HepG2 (cell line): ENCODE measurements around the gene TNFAIP2. TPM values are rescaled to one million over a fixed set of nuclear protein-coding genes. Genes with fewer than 3 reads are reported as not detected.

ENCODE experiments used
- ATAC-seq: fragments of 200-7000 bp; cut with Tn5 transposase; 3 replicates; pipeline ENCODE4 v1.9.1; 2020; ENCODE audit warnings: mild to moderate bottlenecking, moderate library complexity
- BruUV-seq: library from RNA; stranded (reverse); fragments of 400-500 nt; replicated peaks from 2 replicates; lab custom pipeline; 2021; lab: Mats Ljungman, UMichigan
- CTCF ChIA-PET: fragments of 300-600 bp; formaldehyde crosslinking; extraction: SDS; loops from one replicate; lab custom pipeline; 2021; ENCODE audit warnings: low total read pairs, inconsistent platforms, low intra/inter-chr PET ratio; lab: Yijun Ruan, JAX
- POLR2A ChIA-PET: fragments of 350-600 bp; sonication (Branson Sonifier 250); formaldehyde crosslinking; loops from one replicate; lab custom pipeline; 2020; ENCODE audit warnings: antibody characterized with exemption, inconsistent platforms; lab: Yijun Ruan, JAX
- DNase-seq: peaks from one replicate; pipeline ENCODE4 v3.0.0-alpha.2; 2015; ENCODE audit warnings: low spot score
- FAIRE-seq: peaks from 3 replicates; lab custom pipeline; 2011; peaks lifted over from hg19 to GRCh38; lab: Jason Lieb, UNC
- H2AFZ ChIP-seq: one replicate; pipeline ENCODE4 v1.6.1; 2011; ENCODE audit warnings: low read length, inconsistent platforms
- H3K27ac ChIP-seq: fragments of 300-600 bp; 3 replicates; pipeline ENCODE4 v1.8.0; 2011; ENCODE audit warnings: mixed run types, mild to moderate bottlenecking, mixed read lengths, low read length, inconsistent platforms; ENCODE audit not compliant: insufficient read depth; ENCODE audit errors: extremely low read length
- H3K27me3 ChIP-seq, 2 experiments: fragments of 200-600 bp in 1 of 2; 2 replicates in 1 of 2; 3 replicates in 1 of 2; pipeline versions ENCODE4 v1.6.0 to v1.8.0; 2011; ENCODE audit warnings: low read length in 2 of 2, mild to moderate bottlenecking in 2 of 2, moderate library complexity in 2 of 2, inconsistent platforms in 1 of 2; ENCODE audit not compliant: insufficient read depth in 2 of 2, control insufficient read depth in 1 of 2
- H3K36me3 ChIP-seq, 2 experiments: fragments of 200-600 bp in 1 of 2; replicated peaks in 1 of 2; 2 replicates in 1 of 2; 3 replicates in 1 of 2; pipeline versions ENCODE4 v1.5.1 to v1.8.0; 2011; ENCODE audit warnings: low read length in 2 of 2, inconsistent platforms in 1 of 2; ENCODE audit not compliant: insufficient read depth in 2 of 2, control insufficient read depth in 1 of 2
- H3K4me1 ChIP-seq: 2 replicates; pipeline ENCODE4 v1.5.1; 2012; ENCODE audit warnings: low read length, inconsistent platforms; ENCODE audit not compliant: insufficient read depth
- H3K4me2 ChIP-seq: 2 replicates; pipeline ENCODE4 v1.6.0; 2011; ENCODE audit warnings: low read depth, low read length, inconsistent platforms
- H3K4me3 ChIP-seq, 3 experiments: fragments of 200-600 bp in 1 of 3; sonication (generic), shearing (Covaris generic) in 1 of 3; replicated peaks in 1 of 3; 2 replicates each; pipeline ENCODE4 v1.5.1; 2011 to 2016; ENCODE audit warnings: low read length in 3 of 3, inconsistent platforms in 2 of 3, low read depth in 2 of 3, mild to moderate bottlenecking in 2 of 3, control low read depth in 1 of 3, mixed read lengths in 1 of 3; ENCODE audit not compliant: insufficient read depth in 1 of 3
- H3K79me2 ChIP-seq: one replicate; pipeline ENCODE4 v1.6.1; 2011; ENCODE audit warnings: low read length, inconsistent platforms; ENCODE audit not compliant: insufficient read depth
- H3K9ac ChIP-seq: 2 replicates; pipeline ENCODE4 v1.6.0; 2011; ENCODE audit warnings: mild to moderate bottlenecking, low read depth, low read length, inconsistent platforms; ENCODE audit not compliant: insufficient read depth
- H3K9me3 ChIP-seq: 2 replicates; pipeline ENCODE4 v1.5.1; 2012; ENCODE audit warnings: mild to moderate bottlenecking, low read length
- H4K20me1 ChIP-seq: 2 replicates; pipeline ENCODE4 v1.6.0; 2011; ENCODE audit warnings: inconsistent platforms, mild to moderate bottlenecking, low read length, moderate library complexity; ENCODE audit not compliant: insufficient read depth
- CEBPG ChIP-seq: IDR thresholded peaks from 2 replicates; pipeline ENCODE4 v1.6.1; 2016
- CREBL2 ChIP-seq: sonication (generic); formaldehyde crosslinking; IDR thresholded peaks from 2 replicates; pipeline ENCODE4 v1.8.1; 2023; ENCODE audit warnings: missing genetic modification reagents, mild to moderate bottlenecking, borderline replicate concordance
- HOXA5 ChIP-seq: sonication (generic); formaldehyde crosslinking; IDR thresholded peaks from 2 replicates; pipeline ENCODE4 v1.4.0; 2020; ENCODE audit warnings: missing genetic modification reagents
- NFKBIZ ChIP-seq: IDR thresholded peaks from 2 replicates; pipeline ENCODE4 v1.6.1; 2018; ENCODE audit warnings: missing genetic modification reagents, missing compliant biosample characterization
- RNF219 ChIP-seq: sonication (generic); formaldehyde crosslinking; IDR thresholded peaks from 2 replicates; pipeline ENCODE4 v1.5.0; 2020; ENCODE audit warnings: mild to moderate bottlenecking, missing genetic modification reagents
- SAFB2 ChIP-seq: sonication (generic); formaldehyde crosslinking; IDR thresholded peaks from 2 replicates; pipeline ENCODE4 v1.5.1; 2020; ENCODE audit warnings: missing genetic modification reagents, low read depth, mild to moderate bottlenecking, borderline replicate concordance
- USF2 ChIP-seq, 2 experiments: sonication (generic) in 1 of 2; formaldehyde crosslinking in 1 of 2; IDR thresholded peaks; 2 replicates each; pipeline versions ENCODE4 v1.5.1 to v1.6.1; 2011 to 2020; ENCODE audit warnings: borderline replicate concordance in 1 of 2, low read depth in 1 of 2, low read length in 1 of 2, mild to moderate bottlenecking in 1 of 2, missing genetic modification reagents in 1 of 2, moderate library complexity in 1 of 2
- ZBTB25 ChIP-seq: IDR thresholded peaks from 2 replicates; pipeline ENCODE4 v1.6.1; 2018; ENCODE audit warnings: missing genetic modification reagents
- ZFP82 ChIP-seq: sonication (generic); formaldehyde crosslinking; IDR thresholded peaks from 2 replicates; pipeline ENCODE4 v1.5.1; 2020; ENCODE audit warnings: mild to moderate bottlenecking, missing genetic modification reagents, borderline replicate concordance
- ZNF264 ChIP-seq: sonication (generic); formaldehyde crosslinking; IDR thresholded peaks from 2 replicates; pipeline ENCODE4 v1.4.0; 2020; ENCODE audit warnings: missing genetic modification reagents
- ZNF7 ChIP-seq: IDR thresholded peaks from 2 replicates; pipeline ENCODE4 v1.6.1; 2016; ENCODE audit warnings: missing biosample characterization, missing genetic modification reagents
- WGBS: methylation state at CpG from one replicate; pipeline ENCODE4 v1.1.6; 2017; ENCODE audit warnings: low lambda C conversion rate; 5-methylcytosine and 5-hydroxymethylcytosine counted together
- in situ Hi-C: cut with HindIII; loops from 2 replicates; pipeline ENCODE4 v1.10.0; 2017; ENCODE audit warnings: low pct_unique_long_range_greater_than_20kb; ENCODE audit not compliant: extremely low pct_ligation_motif_present
- intact Hi-C: fragments of 100-400 bp; cut with micrococcal nuclease; formaldehyde crosslinking; loops from one replicate; pipeline ENCODE4 v1.10.0; 2022; ENCODE audit not compliant: unreplicated experiment
- polyA plus RNA-seq, 8 experiments: library from polyadenylated mRNA; depleted of rRNA in 3 of 8; stranded (reverse) in 7 of 8; unstranded in 1 of 8; fragments of >200 nt; fragmentation: Illumina TruSeq in 4 of 8; extraction: Trizol in 4 of 8; gene quantifications; 2 replicates each; pipeline versions ENCODE4 v1.2.1 to v1.2.3, GENCODE V29; 2011 to 2016; ENCODE audit warnings: low read depth in 4 of 8, missing spikeins in 1 of 8, mixed read lengths in 1 of 8; ENCODE audit not compliant: insufficient read depth in 1 of 8
- total RNA-seq, 5 experiments: library from RNA; depleted of rRNA; stranded (reverse); fragments of >200 nt; fragmentation: Illumina TruSeq; extraction: Trizol; gene quantifications; 2 replicates each; pipeline ENCODE4 v1.2.3, GENCODE V29; 2016; ENCODE audit warnings: low read depth in 1 of 5

The TNFAIP2 gene
- total and polyA plus RNA-seq, 2 of the 13 experiments (the other 11 are each of a cell fraction or from before 2014, with no cell fraction given): 0.46 to 1.5 TPM

- H3K79me2 ChIP-seq: no peaks in the 10 kb centered on the region
- DNase-seq (no peak), FAIRE-seq (no peak)
- BruUV-seq: no TSS peak
- H3K4me1 ChIP-seq: peaks cover 18% of the 10 kb centered on the region
- POLR2A ChIA-PET: interaction anchor here (1.4 kb wide), 1 partner anchor 101 kb away, joined by 4 read pairs; no protein-coding TSS in a partner anchor
- in situ Hi-C loops (no loop called here), intact Hi-C loops (no loop called here)
- no peak overlapping the region for H3K27ac ChIP-seq
- no peaks in the 10 kb centered on the region for H4K20me1 ChIP-seq
- CTCF ChIA-PET: no interaction called here
- H3K36me3 ChIP-seq: no peaks in the 10 kb centered on the region
- no peaks in the 10 kb centered on the region for H3K9me3 ChIP-seq
- no peak overlapping the region for H3K9ac ChIP-seq
- whole genome bisulfite sequencing: 20% methylated on average over 4 of the region's 5 CpGs
- H3K27me3 ChIP-seq: peaks cover 1 to 42% of the 10 kb centered on the region in 2 experiments; a peak in 2 of 5 replicates
- no peak for TF ChIP-seq ZBTB25
- TF ChIP-seq, all 625 proteins: peak for 0
- no peak overlapping the region for H2AFZ ChIP-seq
- no peak for ATAC-seq
- H3K4me3 ChIP-seq: no peak overlapping the region
- H3K4me2 ChIP-seq: no peak overlapping the region
Measured at GRCh38 chr14:103142721-103143302, 19.6 kb downstream of the TNFAIP2 start.

GRCh38 chr14:103143506-103143905, 20.2 kb downstream of the TNFAIP2 start:
- intact Hi-C loops (no loop called here), in situ Hi-C loops (no loop called here)
- no peaks in the 10 kb centered on the region for H3K9me3 ChIP-seq
- no peaks in the 10 kb centered on the region for H3K79me2 ChIP-seq
- POLR2A ChIA-PET: no interaction called here
- no peak overlapping the region for H3K4me2 ChIP-seq
- DNase-seq (no peak), FAIRE-seq (no peak), ATAC-seq (no peak)
- H3K27ac ChIP-seq: no peak overlapping the region
- peaks cover 1 to 42% of the 10 kb centered on the region in 2 experiments; a peak in 2 of 5 replicates for H3K27me3 ChIP-seq
- no TSS peak for BruUV-seq
- no peak overlapping the region for H3K4me3 ChIP-seq
- H4K20me1 ChIP-seq: no peaks in the 10 kb centered on the region
- H3K9ac ChIP-seq: no peak overlapping the region
- TF ChIP-seq CEBPG (CRISPR knock-in tag) (no peak), USF2 (IDR thresholded peaks at IDR 0.05; ENCODE audit: low read depth, low read length) (no peak), USF2 (CRISPR knock-in tag; IDR thresholded peaks at IDR 0.05; ENCODE audit: borderline replicate concordance) (no peak), ZFP82 (CRISPR knock-in tag) (no peak), SAFB2 (CRISPR knock-in tag) (no peak), ZNF7 (no peak), RNF219 (CRISPR knock-in tag) (no peak), CREBL2 (CRISPR knock-in tag) (no peak), HOXA5 (CRISPR knock-in tag) (no peak), ZNF264 (CRISPR knock-in tag) (no peak), NFKBIZ (no peak)
- H2AFZ ChIP-seq: no peak overlapping the region
- 11% methylated on average over 6 of the region's 6 CpGs for WGBS
- no peaks in the 10 kb centered on the region for H3K36me3 ChIP-seq
- CTCF ChIA-PET: no interaction called here
- peaks cover 18% of the 10 kb centered on the region for H3K4me1 ChIP-seq
